Stimulated activated naive CD8-positive, alpha-beta T cell treated with anti-CD3 and anti-CD28 coated beads, Interleukin-15, Interleukin-2, amounts not matched to agents 100 ng/mL and 50 ng/mL, for 24 hours (primary cell): ENCODE data around the gene TRIM72.
"Not testable (repeated sequence)": the region's sequence is repeated elsewhere in the genome, so short reads cannot be mapped to it uniquely, and the experiment has no call there.

Source experiments
- H3K27ac Mint-ChIP-seq: one replicate; pipeline ENCODE4 v1.8.0; 2021; ENCODE audit warnings: mild to moderate bottlenecking, mixed read lengths
- H3K27me3 Mint-ChIP-seq: one replicate; pipeline ENCODE4 v1.8.0; 2021; ENCODE audit warnings: mixed read lengths
- H3K36me3 Mint-ChIP-seq: one replicate; pipeline ENCODE4 v1.8.0; 2021; ENCODE audit warnings: low read depth, mixed read lengths
- H3K4me1 Mint-ChIP-seq: one replicate; pipeline ENCODE4 v1.8.0; 2021; ENCODE audit warnings: low read depth, mixed read lengths
- H3K4me3 Mint-ChIP-seq: one replicate; pipeline ENCODE4 v1.8.0; 2021; ENCODE audit warnings: mild to moderate bottlenecking, mixed read lengths
- H3K9me3 Mint-ChIP-seq: one replicate; pipeline ENCODE4 v1.8.0; 2021; ENCODE audit warnings: mixed read lengths

The TRIM72 gene

GRCh38 chr16:31199430-31200041 lies 14.4 kb upstream of the TRIM72 start:
- H3K9me3 Mint-ChIP-seq = no peaks in the 10 kb centered on the region
- no peaks in the 10 kb centered on the region for H3K27me3 Mint-ChIP-seq
- H3K36me3 Mint-ChIP-seq = peaks cover 39% of the 10 kb centered on the region
- peaks cover 65% of the 10 kb centered on the region for H3K4me1 Mint-ChIP-seq
- no peak overlapping the region for H3K4me3 Mint-ChIP-seq
- H3K27ac Mint-ChIP-seq = peak overlapping the region; percentile 5

DNA sequence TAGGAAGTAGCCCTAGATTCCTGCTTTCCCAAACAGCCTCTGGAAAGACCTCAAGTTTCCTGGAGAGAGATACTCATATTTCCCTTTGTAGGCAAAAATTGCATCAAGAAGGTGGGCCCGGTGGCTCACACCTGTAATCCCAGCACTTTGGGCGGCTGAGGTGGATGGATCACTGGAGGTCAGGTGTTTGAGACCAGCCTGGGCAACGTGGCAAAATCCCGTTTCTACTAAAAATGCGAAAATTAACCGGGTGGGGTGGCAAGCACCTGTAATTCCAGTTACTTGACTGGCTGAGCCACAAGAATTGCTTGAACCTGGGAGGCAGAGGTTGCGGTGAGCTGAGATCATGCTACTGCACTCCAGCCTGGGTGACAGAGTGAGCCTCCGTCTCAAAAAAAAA lies 13.8 kb upstream of the TRIM72 start:
- Mint-ChIP-seq H3K4me1 (peaks cover 60% of the 10 kb centered on the region), H3K36me3 (peaks cover 34% of the 10 kb centered on the region), H3K27ac (peak overlapping the region; percentile 5)
- H3K27me3 Mint-ChIP-seq, H3K9me3 Mint-ChIP-seq, H3K4me3 Mint-ChIP-seq: not testable (repeated sequence)

- H3K4me3 Mint-ChIP-seq = peak overlapping the region; percentile 77
- no peaks in the 10 kb centered on the region for H3K27me3 Mint-ChIP-seq
- peak overlapping the region; percentile 48 for H3K27ac Mint-ChIP-seq
- peaks cover 59% of the 10 kb centered on the region for H3K4me1 Mint-ChIP-seq
- H3K36me3 Mint-ChIP-seq = peaks cover 25% of the 10 kb centered on the region
- no peaks in the 10 kb centered on the region for H3K9me3 Mint-ChIP-seq
These were observed 12.9 kb upstream of the TRIM72 start for GRCh38 chr16:31200821-31201568.

GRCh38 chr16:31201582-31202413 lies 12.1 kb upstream of the TRIM72 start:
- Mint-ChIP-seq H3K9me3 (no peaks in the 10 kb centered on the region), H3K27ac (peak overlapping the region; percentile 48), H3K4me3 (peak overlapping the region; percentile 77), H3K27me3 (no peaks in the 10 kb centered on the region), H3K36me3 (peaks cover 20% of the 10 kb centered on the region), H3K4me1 (peaks cover 55% of the 10 kb centered on the region)

DNA sequence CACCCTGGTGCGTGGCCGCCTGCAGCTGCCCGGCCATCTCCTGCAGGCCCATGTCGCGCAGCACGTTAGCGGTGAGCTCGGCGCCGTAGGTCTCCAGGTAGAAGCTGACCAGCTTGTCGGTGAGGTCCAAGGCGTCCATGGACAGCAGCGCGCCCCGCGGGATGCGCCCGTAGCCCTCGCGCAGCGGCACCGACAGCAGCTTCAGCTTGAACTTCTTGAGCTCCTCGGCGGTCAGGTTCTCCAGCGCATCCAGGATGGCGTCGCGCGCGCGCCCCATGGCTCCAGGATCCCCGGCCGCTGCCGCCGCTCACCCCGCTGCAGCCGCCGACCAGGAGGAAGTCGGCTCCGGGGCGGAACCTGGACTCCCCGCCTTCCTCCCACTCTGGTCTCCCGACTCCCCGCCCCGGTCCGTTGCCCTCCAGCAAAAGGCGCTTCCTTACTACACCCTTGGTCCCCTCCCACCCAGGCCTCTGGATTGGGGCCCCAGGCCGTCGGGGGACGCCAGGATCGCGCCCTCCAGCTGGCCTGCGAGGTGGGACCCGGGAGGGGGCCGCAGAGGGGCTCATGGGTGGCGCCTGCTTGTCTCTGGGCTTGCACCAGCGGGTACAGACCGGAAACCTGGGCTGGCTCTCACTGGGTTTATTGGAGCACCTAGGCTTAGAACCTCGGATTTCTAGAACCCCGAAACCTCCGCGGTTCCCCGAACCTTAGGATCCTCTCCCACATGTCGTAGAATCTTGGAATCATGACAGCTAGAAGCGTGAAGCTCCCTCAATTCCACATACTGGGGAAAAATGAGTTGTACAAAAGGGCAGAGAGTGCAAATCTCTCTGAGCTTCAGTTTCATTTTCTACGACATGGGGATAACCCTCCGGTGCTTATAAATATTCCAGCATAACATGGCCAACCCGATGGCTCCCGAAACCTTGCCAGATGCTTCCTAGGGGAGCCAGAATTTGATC lies 11.2 kb upstream of the TRIM72 start, which contains the start of gene PYCARD:
Gene PYCARD (minus strand): TSS at position 347 of the 962 bp plus-strand sequence. CDS start 70 bp downstream, at position 277.
- Mint-ChIP-seq H3K9me3 (no peaks in the 10 kb centered on the region), H3K4me1 (peaks cover 55% of the 10 kb centered on the region), H3K36me3 (peaks cover 20% of the 10 kb centered on the region), H3K27ac (no peak within 1 kb of the TSS), H3K27me3 (no peaks in the 10 kb centered on the region), H3K4me3 (peak within 1 kb of the TSS; percentile 77)

- H3K4me3 Mint-ChIP-seq = no peak overlapping the region
- H3K27me3 Mint-ChIP-seq = no peaks in the 10 kb centered on the region
- H3K9me3 Mint-ChIP-seq = no peaks in the 10 kb centered on the region
- H3K36me3 Mint-ChIP-seq = no peaks in the 10 kb centered on the region
- no peak overlapping the region for H3K27ac Mint-ChIP-seq
- H3K4me1 Mint-ChIP-seq = peaks cover 33% of the 10 kb centered on the region
These were observed 8.8 kb upstream of the TRIM72 start for GRCh38 chr16:31204871-31205666.

DNA sequence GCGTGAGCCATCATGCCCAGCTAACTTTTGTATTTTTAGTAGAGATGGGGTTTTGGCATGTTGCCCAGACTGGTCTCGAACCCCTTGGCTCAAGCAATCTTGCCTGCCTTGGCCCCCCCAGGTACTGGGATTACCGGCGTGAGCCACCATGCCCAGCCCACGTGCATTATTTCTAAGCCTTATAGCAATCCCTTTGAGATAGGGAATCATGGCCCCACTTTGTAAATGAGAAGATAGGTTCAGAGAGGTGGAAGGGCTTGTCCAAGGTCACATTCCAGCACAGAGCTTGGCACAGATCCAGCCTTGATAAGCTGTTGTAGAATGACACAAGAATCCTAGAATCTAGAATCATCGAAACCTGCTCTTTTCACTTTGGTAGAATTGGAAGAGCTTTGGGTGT lies 7.1 kb upstream of the TRIM72 start:
- Mint-ChIP-seq H3K4me1 (peaks cover 20% of the 10 kb centered on the region), H3K9me3 (no peaks in the 10 kb centered on the region), H3K4me3 (no peak overlapping the region), H3K27ac (no peak overlapping the region), H3K27me3 (peaks cover 1% of the 10 kb centered on the region), H3K36me3 (no peaks in the 10 kb centered on the region)

GRCh38 chr16:31213342-31213741 lies 577 bp upstream of the TRIM72 start:
- H3K36me3 Mint-ChIP-seq = no peaks in the 10 kb centered on the region
- no peak overlapping the region for H3K27ac Mint-ChIP-seq
- no peaks in the 10 kb centered on the region for H3K9me3 Mint-ChIP-seq
- no peak overlapping the region for H3K4me3 Mint-ChIP-seq
- peaks cover 26% of the 10 kb centered on the region for H3K4me1 Mint-ChIP-seq
- peaks cover 46% of the 10 kb centered on the region for H3K27me3 Mint-ChIP-seq

GRCh38 chr16:31214708-31215286 lies 878 bp downstream of the TRIM72 start:
- H3K36me3 Mint-ChIP-seq = no peaks in the 10 kb centered on the region
- no peaks in the 10 kb centered on the region for H3K9me3 Mint-ChIP-seq
- H3K27ac Mint-ChIP-seq = no peak overlapping the region
- peaks cover 55% of the 10 kb centered on the region for H3K27me3 Mint-ChIP-seq
- H3K4me3 Mint-ChIP-seq = peak overlapping the region; percentile 80
- H3K4me1 Mint-ChIP-seq = peaks cover 26% of the 10 kb centered on the region

DNA sequence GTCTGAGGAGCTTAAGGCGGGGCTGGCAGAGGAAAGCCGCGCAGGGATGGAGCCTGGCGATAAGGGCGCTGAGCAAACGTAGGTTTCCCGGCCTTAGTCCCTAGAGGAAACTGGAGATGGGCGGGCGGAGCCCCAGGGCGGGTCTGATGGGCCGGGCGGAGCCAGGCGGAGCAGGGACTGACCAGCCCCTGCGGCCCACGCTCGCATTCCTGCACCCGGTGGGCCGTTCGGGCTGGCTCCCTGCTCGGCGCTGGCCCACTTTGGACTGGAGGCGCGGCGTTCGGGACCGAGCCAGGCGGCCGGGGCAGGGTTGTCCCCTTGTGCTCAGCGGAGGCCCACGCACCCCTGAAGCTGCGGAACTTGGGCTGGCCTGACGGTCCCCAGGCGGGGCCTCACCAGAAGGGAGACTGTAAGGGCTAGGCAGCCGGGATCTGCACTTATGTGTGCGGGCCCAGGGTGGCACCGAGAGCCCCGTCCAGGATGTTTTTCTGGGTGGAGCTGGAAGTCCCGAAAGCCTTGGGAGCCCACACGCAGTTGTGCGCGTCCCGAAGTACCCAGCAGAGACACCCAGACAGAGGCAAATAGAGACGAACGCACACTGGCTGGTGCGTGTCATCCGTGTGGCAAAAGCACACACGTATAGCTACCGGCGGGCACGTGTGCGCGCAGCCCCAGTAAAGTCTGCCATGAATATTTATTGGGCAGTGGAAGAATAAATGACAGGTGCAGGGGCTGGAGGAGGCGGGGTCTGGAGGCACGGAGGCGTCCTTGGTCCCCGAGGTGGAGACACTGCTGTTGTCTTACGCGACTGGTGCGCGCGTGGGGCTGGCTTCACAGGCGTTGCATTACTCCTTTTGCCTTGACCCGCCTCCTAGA lies 1.6 kb downstream of the TRIM72 start:
- H3K9me3 Mint-ChIP-seq = no peaks in the 10 kb centered on the region
- no peaks in the 10 kb centered on the region for H3K36me3 Mint-ChIP-seq
- no peak overlapping the region for H3K27ac Mint-ChIP-seq
- peaks cover 26% of the 10 kb centered on the region for H3K4me1 Mint-ChIP-seq
- H3K27me3 Mint-ChIP-seq = peaks cover 55% of the 10 kb centered on the region
- peak overlapping the region; percentile 80 for H3K4me3 Mint-ChIP-seq

GRCh38 chr16:31216422-31217135 lies 2.7 kb downstream of the TRIM72 start, which contains the start of gene PYDC1:
PYDC1 (minus strand) TSS chr16:31217135; CDS start chr16:31217028, 107 bp downstream.
- Mint-ChIP-seq H3K4me1 (peaks cover 24% of the 10 kb centered on the region), H3K4me3 (peak within 1 kb of the TSS; percentile 80), H3K27ac (no peak within 1 kb of the TSS), H3K36me3 (no peaks in the 10 kb centered on the region), H3K9me3 (no peaks in the 10 kb centered on the region), H3K27me3 (peaks cover 64% of the 10 kb centered on the region)

DNA sequence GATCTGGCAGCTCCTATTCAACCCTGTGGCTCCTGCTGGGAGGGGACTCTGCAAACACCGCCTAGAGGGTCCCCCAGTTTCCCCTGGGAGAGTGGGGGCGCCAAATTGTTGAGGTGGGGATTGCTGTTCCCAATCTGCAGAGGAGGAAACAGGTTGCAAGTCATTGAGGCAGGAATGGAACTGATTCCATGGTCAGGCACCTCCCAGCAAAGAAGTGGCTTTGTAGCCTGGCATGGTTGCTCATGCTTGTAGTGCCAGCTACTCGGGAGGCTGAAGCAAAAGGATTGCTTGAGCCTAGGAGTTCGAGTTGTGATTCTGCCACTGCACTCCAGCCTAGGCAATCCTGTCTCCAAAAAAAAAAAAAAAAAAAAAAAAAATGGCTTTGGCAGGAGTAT lies 3.2 kb downstream of the TRIM72 start:
- no peaks in the 10 kb centered on the region for H3K9me3 Mint-ChIP-seq
- no peak overlapping the region for H3K27ac Mint-ChIP-seq
- peak overlapping the region; percentile 48 for H3K4me3 Mint-ChIP-seq
- no peaks in the 10 kb centered on the region for H3K36me3 Mint-ChIP-seq
- H3K4me1 Mint-ChIP-seq = peaks cover 20% of the 10 kb centered on the region
- H3K27me3 Mint-ChIP-seq = peaks cover 60% of the 10 kb centered on the region
